Measurements from ENCODE around the gene SNAPC5. TPM values are rescaled to one million over a fixed set of nuclear protein-coding genes. Genes with fewer than 3 reads are reported as not detected.

SNAPC5 gene
- total RNA-seq, 1 donor from 2014 or later = 18.4 TPM

DNA sequence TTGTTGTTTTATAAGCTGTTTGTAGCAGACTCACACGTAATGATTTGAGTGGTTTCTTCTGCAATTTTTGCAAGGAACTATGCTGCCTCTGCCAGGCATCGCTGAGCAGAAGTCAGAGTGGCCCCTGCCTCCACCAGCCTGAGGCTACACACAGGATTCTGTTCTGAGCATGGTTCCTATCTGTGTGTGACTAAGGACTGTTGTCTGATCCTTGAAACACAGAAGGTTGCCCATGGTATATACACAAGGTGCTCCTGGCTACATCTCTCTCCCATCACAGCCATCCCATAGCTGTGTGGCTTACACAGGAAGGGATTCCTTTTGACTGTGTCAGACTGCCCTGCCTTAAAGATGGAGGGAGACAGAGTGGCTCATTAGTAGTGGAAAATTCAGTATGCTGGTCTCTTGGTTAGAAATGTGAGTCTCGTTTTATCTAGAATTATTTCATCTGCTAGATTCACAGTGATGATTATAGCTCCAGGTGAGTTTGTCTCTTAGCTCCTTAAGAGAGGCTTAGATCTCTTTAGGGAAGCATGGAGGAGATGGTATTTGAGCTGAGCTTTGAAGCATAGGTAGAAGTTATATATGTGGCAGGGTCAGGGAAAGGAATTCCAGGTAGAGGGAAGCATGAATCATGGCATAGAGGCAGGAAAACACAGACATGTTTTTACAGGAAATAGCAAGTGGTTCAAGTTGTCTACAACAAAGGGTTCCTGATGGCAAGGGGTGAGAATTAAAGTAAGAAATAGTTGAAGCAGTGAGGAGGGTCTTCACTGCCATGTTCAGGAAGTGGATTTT, 37.5 kb downstream of the SNAPC5 start:
- DNase-seq (ENCODE audit: low spot score) = no peak

GRCh38 chr15:66456211-66456610, 41.4 kb downstream of the SNAPC5 start:
- no peak for DNase-seq (ENCODE audit: low spot score)

- DNase-seq (ENCODE audit: low spot score) = no peak
Measured at GRCh38 chr15:66454143-66454542, 43.4 kb downstream of the SNAPC5 start.

- no peak for DNase-seq (ENCODE audit: low spot score)
Measured at GRCh38 chr15:66452971-66453580, 44.5 kb downstream of the SNAPC5 start.

DNA sequence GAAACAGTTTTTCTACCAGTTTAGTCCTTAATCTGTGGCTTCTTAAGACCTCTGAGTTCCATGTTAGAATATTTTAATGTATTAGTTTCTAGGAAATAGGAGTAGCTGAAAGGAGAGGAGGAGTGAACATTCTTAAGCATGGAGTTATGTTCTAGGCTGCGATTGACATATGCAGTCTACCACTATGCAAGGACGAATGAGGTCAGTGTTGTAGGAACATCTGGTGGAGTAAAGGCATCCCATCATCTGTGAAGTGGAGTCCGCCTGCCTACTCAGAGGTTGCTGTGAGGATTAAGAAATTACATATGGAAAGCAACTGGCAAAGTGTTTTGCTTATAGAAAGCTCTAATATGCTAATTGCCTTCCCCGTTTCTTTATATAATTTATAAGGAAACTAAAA, 45.1 kb downstream of the SNAPC5 start:
- no peak for DNase-seq (ENCODE audit: low spot score)

Small RNAs within 50 kb of the gene (microRNA-seq; reads per million reads assigned to microRNA genes)
- gene MIR4512 (ENCODE audit: borderline number of aligned reads) = not detected

Other genes with a start within 250 kb of the SNAPC5 start
- not detected for gene MEGF11, start 244.0 kb downstream of the SNAPC5 start, total RNA-seq
- 43.5 TPM for gene DIS3L, start 204.2 kb downstream of the SNAPC5 start, total RNA-seq
- gene TIPIN, start 141.1 kb downstream of the SNAPC5 start, total RNA-seq = 5.3 TPM
- gene MAP2K1, start 110.8 kb downstream of the SNAPC5 start, total RNA-seq = 75.4 TPM
- gene RPL4, start 7.1 kb upstream of the SNAPC5 start, total RNA-seq = 1,807 TPM
- gene ZWILCH, start 7.6 kb upstream of the SNAPC5 start, total RNA-seq = 4.4 TPM
- not detected for gene LCTL, start 68.2 kb upstream of the SNAPC5 start, total RNA-seq
- gene SMAD6, start 204.5 kb upstream of the SNAPC5 start, total RNA-seq = 32.2 TPM

All from mesenteric fat pad (tissue), 1 donor.